Memory B cell (primary cell): ENCODE measurements around the gene ARHGAP4.

Experiments used
- ATAC-seq: fragments of 150-1000 bp; cut with Tn5 transposase; 2 replicates; pipeline ENCODE4 v1.10.0; 2021; ENCODE audit warnings: low read depth, mild to moderate bottlenecking, moderate library complexity
- DNase-seq, 2 donors: peaks; one replicate each; pipeline ENCODE4 v3.0.0; 2022; ENCODE audit warnings: low spot score in 2 of 2
- H3K27ac Mint-ChIP-seq: one replicate; pipeline ENCODE4 v1.8.0; 2022; ENCODE audit warnings: mild to moderate bottlenecking, moderate library complexity, mixed read lengths
- H3K27me3 Mint-ChIP-seq: one replicate; pipeline ENCODE4 v1.8.0; 2022; ENCODE audit warnings: mixed read lengths
- H3K36me3 Mint-ChIP-seq: one replicate; pipeline ENCODE4 v1.8.0; 2022; ENCODE audit warnings: mild to moderate bottlenecking, mixed read lengths
- H3K4me1 Mint-ChIP-seq: one replicate; pipeline ENCODE4 v1.8.0; 2022; ENCODE audit warnings: mixed read lengths
- H3K4me3 Mint-ChIP-seq: one replicate; pipeline ENCODE4 v1.8.0; 2022; ENCODE audit warnings: mild to moderate bottlenecking, moderate library complexity, mixed read lengths
- H3K9me3 Mint-ChIP-seq: one replicate; pipeline ENCODE4 v1.8.0; 2022; ENCODE audit warnings: mixed read lengths

ARHGAP4 gene

GRCh38 chrX:153903991-153904957, 21.8 kb downstream of the ARHGAP4 start, which contains the start of gene AVPR2:
AVPR2 (plus strand) TSS chrX:153904673; CDS start chrX:153905146, 473 bp downstream.
- DNase-seq: no peak
- peak within 1 kb of the TSS; percentile 75 for H3K4me3 Mint-ChIP-seq

GRCh38 chrX:153903238-153903980, 22.7 kb downstream of the ARHGAP4 start:
- Mint-ChIP-seq H3K4me1 (peaks cover 32% of the 10 kb centered on the region), H3K36me3 (peaks cover 2% of the 10 kb centered on the region)

More at GRCh38 chrX:153903991-153904957, 21.8 kb downstream of the ARHGAP4 start, which contains the start of gene AVPR2:
- Mint-ChIP-seq H3K9me3 (no peaks in the 10 kb centered on the region), H3K27me3 (no peaks in the 10 kb centered on the region), H3K4me1 (peaks cover 32% of the 10 kb centered on the region), H3K36me3 (peaks cover 2% of the 10 kb centered on the region), H3K27ac (peak within 1 kb of the TSS; percentile 82)
- ATAC-seq: peak; percentile 19

DNA sequence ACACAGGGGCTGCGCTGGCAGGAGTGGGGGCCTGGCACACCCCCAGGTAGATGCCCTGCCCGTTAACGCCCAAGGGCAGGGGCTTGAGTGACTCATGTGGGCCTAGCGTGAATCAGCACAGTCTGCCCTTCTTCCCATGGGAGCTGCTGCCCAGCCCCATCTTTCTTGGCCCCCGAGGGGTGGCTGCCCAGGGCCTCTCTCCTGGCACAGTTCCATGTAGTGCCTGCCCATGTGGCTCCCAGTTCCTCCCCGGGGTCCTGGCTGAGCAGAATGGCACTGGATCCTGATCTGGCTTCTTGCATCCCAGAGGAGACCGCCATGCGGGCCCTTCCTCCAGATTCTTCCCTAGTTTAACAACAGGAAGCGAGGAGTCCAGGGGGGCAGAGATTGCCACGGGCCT, 23.7 kb downstream of the ARHGAP4 start:
- ATAC-seq (no peak), DNase-seq (no peak)
- Mint-ChIP-seq H3K4me3 (no peak overlapping the region), H3K4me1 (peaks cover 33% of the 10 kb centered on the region), H3K36me3 (peaks cover 2% of the 10 kb centered on the region), H3K9me3 (no peaks in the 10 kb centered on the region), H3K27me3 (no peaks in the 10 kb centered on the region), H3K27ac (no peak overlapping the region)

More at GRCh38 chrX:153903238-153903980, 22.7 kb downstream of the ARHGAP4 start:
- Mint-ChIP-seq H3K4me3 (peak overlapping the region; percentile 75), H3K27ac (peak overlapping the region; percentile 82), H3K9me3 (no peaks in the 10 kb centered on the region), H3K27me3 (no peaks in the 10 kb centered on the region)
- ATAC-seq: peak; percentile 2
- DNase-seq: no peak

- H3K27me3 Mint-ChIP-seq: no peaks in the 10 kb centered on the region
- peak overlapping the region; percentile 77 for H3K4me3 Mint-ChIP-seq
- DNase-seq (no peak), ATAC-seq (no peak)
- no peaks in the 10 kb centered on the region for H3K9me3 Mint-ChIP-seq
- peaks cover 2% of the 10 kb centered on the region for H3K36me3 Mint-ChIP-seq
- H3K4me1 Mint-ChIP-seq: peaks cover 33% of the 10 kb centered on the region
- peak overlapping the region; percentile 90 for H3K27ac Mint-ChIP-seq
These were observed 24.3 kb downstream of the ARHGAP4 start for GRCh38 chrX:153901753-153902140.

- Mint-ChIP-seq H3K27me3 (no peaks in the 10 kb centered on the region), H3K4me3 (peak overlapping the region; percentile 77), H3K4me1 (peaks cover 33% of the 10 kb centered on the region), H3K27ac (peak overlapping the region; percentile 90), H3K9me3 (no peaks in the 10 kb centered on the region), H3K36me3 (peaks cover 2% of the 10 kb centered on the region)
- DNase-seq (peak in 1 of 2 donors; percentile 61), ATAC-seq (peak; percentile 93)
These were observed 25.0 kb downstream of the ARHGAP4 start for GRCh38 chrX:153900831-153901752.

- ATAC-seq (no peak), DNase-seq (no peak)
- no peaks in the 10 kb centered on the region for H3K27me3 Mint-ChIP-seq
- peaks cover 21% of the 10 kb centered on the region for H3K4me1 Mint-ChIP-seq
- no peak overlapping the region for H3K27ac Mint-ChIP-seq
- H3K9me3 Mint-ChIP-seq: no peaks in the 10 kb centered on the region
- no peak overlapping the region for H3K4me3 Mint-ChIP-seq
- peaks cover 2% of the 10 kb centered on the region for H3K36me3 Mint-ChIP-seq
These were observed 28.2 kb downstream of the ARHGAP4 start for GRCh38 chrX:153897899-153898298.

GRCh38 chrX:153889123-153889522, 36.9 kb downstream of the ARHGAP4 start:
- no peaks in the 10 kb centered on the region for H3K36me3 Mint-ChIP-seq
- ATAC-seq: no peak
- peaks cover 15% of the 10 kb centered on the region for H3K4me1 Mint-ChIP-seq
- H3K9me3 Mint-ChIP-seq: no peaks in the 10 kb centered on the region
- no peak overlapping the region for H3K27ac Mint-ChIP-seq
- peaks cover 3% of the 10 kb centered on the region for H3K27me3 Mint-ChIP-seq
- no peak overlapping the region for H3K4me3 Mint-ChIP-seq
- DNase-seq: no peak

DNA sequence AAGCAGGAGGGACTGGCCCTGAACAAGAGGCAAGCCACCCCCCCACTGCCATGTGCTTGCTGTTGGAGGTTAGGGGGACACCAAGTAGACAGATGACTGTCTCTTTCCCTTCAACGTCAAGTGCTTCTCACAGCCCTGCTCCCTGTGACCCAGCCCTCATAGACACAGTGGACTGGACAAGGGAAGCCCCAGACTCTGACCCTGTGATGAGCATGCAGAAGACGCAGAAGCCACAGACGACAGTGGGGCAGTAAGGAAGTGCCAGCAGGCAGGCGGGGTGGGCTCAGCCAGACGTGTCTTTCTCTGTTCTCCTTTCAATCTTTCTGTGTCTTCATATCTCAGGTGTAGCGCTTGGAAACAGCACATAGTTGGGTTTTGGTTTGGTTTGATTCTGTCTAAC, 37.7 kb downstream of the ARHGAP4 start:
- peak; percentile 25 to 44 for DNase-seq
- Mint-ChIP-seq H3K4me3 (peak overlapping the region; percentile 41), H3K36me3 (no peaks in the 10 kb centered on the region)

DNA sequence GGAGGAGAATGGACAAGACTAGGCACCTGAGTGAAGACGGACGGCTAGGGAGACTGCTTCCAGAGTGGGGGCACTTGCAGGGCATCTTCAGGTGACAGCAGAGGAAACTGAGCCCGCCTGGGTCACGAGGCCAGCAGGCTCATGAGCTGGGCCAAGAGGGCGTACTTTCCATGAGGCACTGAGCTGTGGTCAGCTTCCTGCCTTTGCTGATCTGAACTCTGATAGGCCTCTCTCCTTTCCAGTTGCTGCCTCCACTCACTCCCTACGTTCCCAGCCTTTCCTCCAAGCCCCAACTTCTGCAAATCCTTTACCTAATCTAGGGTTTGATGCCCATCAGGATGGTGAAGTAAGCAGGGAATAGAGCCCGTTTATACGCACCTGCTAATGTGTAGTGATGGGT, 38.7 kb downstream of the ARHGAP4 start:
- Mint-ChIP-seq H3K27ac (no peak overlapping the region), H3K4me3 (no peak overlapping the region)
- ATAC-seq: no peak

More for the DNA sequence above, 37.7 kb downstream of the ARHGAP4 start:
- H3K27me3 Mint-ChIP-seq: peaks cover 3% of the 10 kb centered on the region
- H3K27ac Mint-ChIP-seq: no peak overlapping the region
- peaks cover 13% of the 10 kb centered on the region for H3K4me1 Mint-ChIP-seq
- H3K9me3 Mint-ChIP-seq: no peaks in the 10 kb centered on the region
- ATAC-seq: peak; percentile 87

GRCh38 chrX:153886915-153887314, 39.1 kb downstream of the ARHGAP4 start:
- no peak for ATAC-seq
- Mint-ChIP-seq H3K4me1 (peaks cover 15% of the 10 kb centered on the region), H3K36me3 (peaks cover 4% of the 10 kb centered on the region), H3K27me3 (peaks cover 5% of the 10 kb centered on the region), H3K27ac (no peak overlapping the region), H3K9me3 (no peaks in the 10 kb centered on the region), H3K4me3 (peak overlapping the region; percentile 62)
- DNase-seq: no peak

More for the DNA sequence above, 38.7 kb downstream of the ARHGAP4 start:
- DNase-seq: no peak
- peaks cover 3% of the 10 kb centered on the region for H3K27me3 Mint-ChIP-seq
- H3K9me3 Mint-ChIP-seq: no peaks in the 10 kb centered on the region
- H3K36me3 Mint-ChIP-seq: peaks cover 3% of the 10 kb centered on the region
- peaks cover 13% of the 10 kb centered on the region for H3K4me1 Mint-ChIP-seq

GRCh38 chrX:153885968-153886903, 39.8 kb downstream of the ARHGAP4 start, which contains the start of gene L1CAM:
L1CAM (minus strand) TSS chrX:153886173; CDS start chrX:153875836, 10,337 bp downstream.
- H3K27ac Mint-ChIP-seq: no peak within 1 kb of the TSS
- H3K4me1 Mint-ChIP-seq: peaks cover 15% of the 10 kb centered on the region
- no peaks in the 10 kb centered on the region for H3K9me3 Mint-ChIP-seq
- H3K4me3 Mint-ChIP-seq: peak within 1 kb of the TSS; percentile 62
- H3K27me3 Mint-ChIP-seq: peaks cover 5% of the 10 kb centered on the region
- DNase-seq (no peak), ATAC-seq (peak; percentile 28)
- peaks cover 4% of the 10 kb centered on the region for H3K36me3 Mint-ChIP-seq

DNA sequence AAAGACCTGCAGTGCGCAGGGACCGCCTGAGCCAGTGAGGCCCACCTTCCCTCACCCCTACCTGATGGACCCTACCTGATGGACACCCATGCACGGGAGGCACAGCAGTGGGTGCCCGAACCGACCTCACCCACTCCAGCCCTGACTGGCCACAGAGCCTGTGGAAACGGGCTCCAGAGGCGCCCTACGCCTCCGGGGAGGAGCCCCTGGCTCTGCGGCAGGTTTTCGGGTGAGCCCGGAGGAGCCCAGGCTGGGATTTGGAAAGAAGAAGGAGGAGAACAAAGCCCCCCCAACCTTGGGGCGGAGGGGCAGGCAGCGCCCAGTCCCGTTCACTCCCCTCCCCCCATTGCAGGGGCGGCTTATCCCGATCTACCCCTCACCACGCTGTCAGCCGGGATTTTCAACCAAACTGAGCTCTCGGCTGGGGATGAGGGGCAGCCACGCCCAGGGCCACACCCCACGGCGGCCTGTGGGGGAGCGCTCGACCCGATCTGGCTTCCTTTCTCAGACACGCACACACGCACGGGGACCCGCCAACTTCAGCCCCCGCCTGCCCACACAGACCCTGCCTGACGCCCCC, 40.8 kb downstream of the ARHGAP4 start:
- no peaks in the 10 kb centered on the region for H3K9me3 Mint-ChIP-seq
- ATAC-seq (peak; percentile 32), DNase-seq (no peak)
- H3K4me1 Mint-ChIP-seq: peaks cover 15% of the 10 kb centered on the region
- peaks cover 5% of the 10 kb centered on the region for H3K27me3 Mint-ChIP-seq
- peak overlapping the region; percentile 49 for H3K4me3 Mint-ChIP-seq
- H3K36me3 Mint-ChIP-seq: peaks cover 4% of the 10 kb centered on the region
- H3K27ac Mint-ChIP-seq: no peak overlapping the region
